ENCODE data around the gene UGT1A4. TPM values are rescaled to one million over a fixed set of nuclear protein-coding genes. Genes with fewer than 3 reads are reported as not detected.

Gene UGT1A4
- total RNA-seq, 2 experiments from 2014 or later, result not detected

DNA sequence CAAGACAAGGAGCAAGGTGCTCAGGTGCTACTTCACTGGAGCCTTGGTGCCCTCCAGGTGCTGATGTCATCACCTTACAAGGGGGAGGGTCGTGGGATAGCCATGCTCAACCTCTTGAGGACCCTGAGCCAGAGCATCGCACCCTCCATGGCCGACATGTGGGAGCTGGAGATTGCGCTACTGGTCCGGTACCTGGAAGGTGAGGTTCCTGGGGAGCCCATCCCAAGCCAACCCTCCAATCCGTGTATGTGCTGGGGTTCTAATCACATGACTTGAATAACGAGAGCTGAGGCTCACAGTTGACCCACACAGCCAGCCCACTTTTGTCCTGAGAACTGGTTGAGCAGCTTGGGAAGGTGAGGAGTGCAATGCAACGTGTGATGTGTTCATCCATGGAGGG, 85.5 kb downstream of the UGT1A4 start:
- Mint-ChIP-seq H3K4me3 (no peak overlapping the region), H3K36me3 (ENCODE audit: low read depth) (no peaks in the 10 kb centered on the region), H3K9me3 (no peaks in the 10 kb centered on the region), H3K4me1 (ENCODE audit: low read depth) (peaks cover 2% of the 10 kb centered on the region), H3K27ac (no peak overlapping the region), H3K27me3 (peaks cover 7% of the 10 kb centered on the region)
- intact Hi-C loops (cut with micrococcal nuclease), result no loop called here
- DNase-seq, result no peak
- ChIA-PET POLR2A (interaction anchor here (0.6 kb wide), 1 partner anchor 78 kb away, joined by 3 read pairs; no protein-coding TSS in a partner anchor), CTCF (interaction anchor here (1.8 kb wide), 1 partner anchor 8 kb away, joined by 5 read pairs; no protein-coding TSS in a partner anchor)
- ATAC-seq, result no peak
- TF ChIP-seq, protein P1, sequence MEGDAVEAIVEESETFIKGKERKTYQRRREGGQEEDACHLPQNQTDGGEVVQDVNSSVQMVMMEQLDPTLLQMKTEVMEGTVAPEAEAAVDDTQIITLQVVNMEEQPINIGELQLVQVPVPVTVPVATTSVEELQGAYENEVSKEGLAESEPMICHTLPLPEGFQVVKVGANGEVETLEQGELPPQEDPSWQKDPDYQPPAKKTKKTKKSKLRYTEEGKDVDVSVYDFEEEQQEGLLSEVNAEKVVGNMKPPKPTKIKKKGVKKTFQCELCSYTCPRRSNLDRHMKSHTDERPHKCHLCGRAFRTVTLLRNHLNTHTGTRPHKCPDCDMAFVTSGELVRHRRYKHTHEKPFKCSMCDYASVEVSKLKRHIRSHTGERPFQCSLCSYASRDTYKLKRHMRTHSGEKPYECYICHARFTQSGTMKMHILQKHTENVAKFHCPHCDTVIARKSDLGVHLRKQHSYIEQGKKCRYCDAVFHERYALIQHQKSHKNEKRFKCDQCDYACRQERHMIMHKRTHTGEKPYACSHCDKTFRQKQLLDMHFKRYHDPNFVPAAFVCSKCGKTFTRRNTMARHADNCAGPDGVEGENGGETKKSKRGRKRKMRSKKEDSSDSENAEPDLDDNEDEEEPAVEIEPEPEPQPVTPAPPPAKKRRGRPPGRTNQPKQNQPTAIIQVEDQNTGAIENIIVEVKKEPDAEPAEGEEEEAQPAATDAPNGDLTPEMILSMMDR (IDR thresholded peaks at IDR 0.05), result no peak

DNA sequence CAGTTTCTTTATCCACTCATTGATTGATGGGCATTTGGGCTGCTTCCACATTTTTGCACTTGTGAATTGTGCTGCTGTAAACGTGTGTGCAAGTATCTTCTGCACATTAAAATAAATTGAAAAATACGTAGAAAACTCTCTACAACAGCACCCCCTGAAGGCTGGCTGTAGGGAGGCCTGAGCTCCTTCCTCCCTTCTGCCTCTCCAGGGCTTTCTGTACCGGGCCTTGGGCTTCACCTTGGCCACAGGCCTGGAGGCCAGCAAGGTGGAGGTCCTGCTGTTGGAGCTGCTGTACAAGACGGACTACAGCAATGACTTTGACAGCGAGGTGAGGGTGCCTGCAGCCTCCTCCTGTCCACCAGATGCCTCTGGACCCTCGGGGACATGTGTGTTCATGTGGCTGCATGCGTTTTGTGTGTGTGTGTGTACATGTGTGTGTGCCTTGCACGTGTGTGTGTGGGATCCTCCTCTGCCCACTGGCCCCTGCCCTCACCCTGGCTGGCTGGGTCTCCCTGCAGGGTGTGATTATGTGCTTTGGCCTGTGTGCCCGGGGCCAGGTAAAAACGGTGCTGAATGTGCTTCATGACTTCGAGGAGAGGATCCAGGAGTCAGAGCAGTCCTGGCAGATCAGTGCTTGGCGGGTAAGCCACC, 88.8 kb downstream of the UGT1A4 start:
- peaks cover 9% of the 10 kb centered on the region for H3K27me3 Mint-ChIP-seq
- POLR2A ChIA-PET, result no interaction called here
- H3K27ac Mint-ChIP-seq, result no peak overlapping the region
- intact Hi-C loops (cut with micrococcal nuclease), result no loop called here
- no peak overlapping the region for H3K4me3 Mint-ChIP-seq
- no peaks in the 10 kb centered on the region for H3K9me3 Mint-ChIP-seq
- ATAC-seq (no peak), DNase-seq (no peak)
- H3K36me3 Mint-ChIP-seq (ENCODE audit: low read depth), result no peaks in the 10 kb centered on the region
- CTCF ChIA-PET, result interaction anchor here (1.3 kb wide), 1 partner anchor 12 kb away, joined by 3 read pairs; no protein-coding TSS in a partner anchor
- TF ChIP-seq, protein P1 (IDR thresholded peaks at IDR 0.05), result no peak
- H3K4me1 Mint-ChIP-seq (ENCODE audit: low read depth), result no peaks in the 10 kb centered on the region

GRCh38 chr2:233807966-233808935, 89.7 kb downstream of the UGT1A4 start:
- H3K9me3 Mint-ChIP-seq, result no peaks in the 10 kb centered on the region
- POLR2A ChIA-PET, result no interaction called here
- H3K4me3 Mint-ChIP-seq, result no peak overlapping the region
- no peak overlapping the region for H3K27ac Mint-ChIP-seq
- H3K27me3 Mint-ChIP-seq, result peaks cover 6% of the 10 kb centered on the region
- no peaks in the 10 kb centered on the region for H3K4me1 Mint-ChIP-seq (ENCODE audit: low read depth)
- no peak for ATAC-seq
- H3K36me3 Mint-ChIP-seq (ENCODE audit: low read depth), result no peaks in the 10 kb centered on the region
- CTCF ChIA-PET, result interaction anchor here (1.3 kb wide), 1 partner anchor 11 kb away, joined by 3 read pairs; no protein-coding TSS in a partner anchor
- TF ChIP-seq, protein P1 (IDR thresholded peaks at IDR 0.05), result no peak
- no peak for DNase-seq
- intact Hi-C loops (cut with micrococcal nuclease), result no loop called here

DNA sequence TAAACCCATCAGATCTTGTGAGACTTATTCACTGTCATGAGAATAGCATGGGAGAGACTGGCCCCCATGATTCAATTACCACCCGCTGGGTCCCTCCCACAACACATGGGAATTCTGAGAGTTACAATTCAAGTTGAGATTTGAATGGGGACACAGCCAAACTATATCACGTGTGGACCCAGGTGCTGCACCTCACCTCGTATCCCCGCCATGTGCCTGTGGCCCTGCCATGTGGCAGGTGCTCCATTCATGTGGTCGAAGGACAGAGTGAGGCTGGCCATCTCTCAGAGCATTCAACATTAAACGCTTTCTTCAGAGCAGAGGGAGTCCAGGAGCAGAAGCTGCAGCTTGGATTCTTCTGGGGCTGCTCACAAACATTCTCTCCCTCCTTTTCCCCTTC, 91.8 kb downstream of the UGT1A4 start:
- Mint-ChIP-seq H3K9me3 (no peaks in the 10 kb centered on the region), H3K36me3 (ENCODE audit: low read depth) (no peaks in the 10 kb centered on the region), H3K27ac (no peak overlapping the region), H3K4me3 (no peak overlapping the region), H3K4me1 (ENCODE audit: low read depth) (no peaks in the 10 kb centered on the region), H3K27me3 (peaks cover 5% of the 10 kb centered on the region)
- TF ChIP-seq, protein P1 (IDR thresholded peaks at IDR 0.05), result no peak
- ChIA-PET CTCF (no interaction called here), POLR2A (no interaction called here)
- intact Hi-C loops (cut with micrococcal nuclease), result no loop called here
- ATAC-seq (no peak), DNase-seq (no peak)

DNA sequence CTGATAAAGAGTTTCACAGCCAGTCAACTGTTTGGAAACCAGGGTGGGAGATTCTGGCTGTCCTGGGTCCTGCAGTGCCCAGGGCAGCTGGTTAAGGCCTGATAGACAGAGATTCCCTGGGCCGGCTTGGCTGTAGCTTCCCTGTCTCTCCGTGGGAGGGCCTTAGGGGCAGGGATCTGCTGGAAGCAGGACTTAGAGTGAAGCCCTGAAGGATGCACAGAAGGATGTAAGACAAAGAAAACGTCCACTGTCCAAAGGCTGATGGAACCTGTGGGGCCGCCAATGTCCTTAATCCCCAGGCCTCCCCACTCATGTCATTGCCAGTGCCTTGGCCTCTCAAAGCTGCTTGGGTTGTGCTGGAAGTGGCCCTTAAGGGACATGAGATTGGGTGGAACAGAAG, 92.6 kb downstream of the UGT1A4 start:
- Mint-ChIP-seq H3K27ac (no peak overlapping the region), H3K27me3 (peaks cover 5% of the 10 kb centered on the region), H3K4me1 (ENCODE audit: low read depth) (no peaks in the 10 kb centered on the region), H3K9me3 (no peaks in the 10 kb centered on the region), H3K4me3 (no peak overlapping the region), H3K36me3 (ENCODE audit: low read depth) (no peaks in the 10 kb centered on the region)
- POLR2A ChIA-PET, result no interaction called here
- TF ChIP-seq, protein P1 (IDR thresholded peaks at IDR 0.05), result no peak
- CTCF ChIA-PET, result no interaction called here
- ATAC-seq, result no peak
- intact Hi-C loops (cut with micrococcal nuclease), result no loop called here
- no peak for DNase-seq

Data from activated CD8-positive, alpha-beta T cell treated with anti-CD3 and anti-CD28 coated beads for 36 hours (primary cell).